GM12801 (cell line): ENCODE measurements around the gene EFNB3.

ENCODE experiments used
- TF ChIP-seq, protein P1 (sequence below): IDR thresholded peaks from one replicate; pipeline ENCODE4 v1.5.1; 2011; ENCODE audit warnings: control low read depth; ENCODE audit not compliant: insufficient read length; ENCODE audit errors: extremely low read depth

The EFNB3 gene

DNA sequence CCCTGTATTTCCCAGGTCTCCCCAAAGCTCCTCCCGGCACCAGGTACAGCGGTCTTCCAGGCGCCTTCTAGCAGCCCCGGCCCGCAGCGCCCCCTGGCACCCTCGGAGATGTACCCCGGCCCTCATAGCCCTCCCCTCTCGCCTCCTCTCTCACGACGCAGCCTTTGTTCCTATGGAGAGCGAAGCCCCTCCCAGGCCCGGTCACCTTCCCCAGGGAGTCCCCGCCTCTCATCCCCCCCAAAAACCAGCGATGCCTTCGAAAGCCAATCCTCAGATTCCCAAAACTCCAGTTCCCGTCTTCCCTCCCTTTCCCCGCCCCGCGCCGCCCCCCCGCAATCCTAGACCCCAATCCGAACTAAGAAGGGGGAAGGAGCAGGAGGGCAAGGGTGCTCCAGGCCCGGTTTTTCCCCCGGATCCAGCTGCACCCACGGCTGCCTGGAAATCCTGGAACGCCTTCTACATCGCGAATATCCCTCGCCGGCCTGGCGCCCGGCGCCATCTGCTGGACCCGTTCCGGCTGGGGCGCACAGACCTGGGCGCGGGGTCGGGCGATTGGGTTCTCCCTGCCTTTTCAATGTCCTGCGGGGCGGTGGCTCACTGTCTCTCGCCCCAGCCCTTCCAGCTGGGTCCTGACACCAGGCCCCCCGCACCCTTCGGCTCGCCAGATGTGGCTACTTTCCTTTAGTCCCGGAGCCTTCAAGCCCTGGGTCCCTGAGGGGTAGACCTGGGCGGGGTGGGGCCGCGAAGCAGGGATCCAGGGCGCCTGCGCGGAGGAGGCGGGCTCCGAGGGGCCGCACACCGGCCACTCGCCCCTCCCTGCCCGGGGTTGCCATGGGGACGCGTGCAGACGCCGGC lies 12.1 kb downstream of the EFNB3 start, which contains the start of gene DNAH2:
DNAH2 (plus strand) TSS at position 844 of the 855 bp plus-strand sequence. CDS start 1,991 bp downstream, outside the sequence.
- TF ChIP-seq, protein P1, sequence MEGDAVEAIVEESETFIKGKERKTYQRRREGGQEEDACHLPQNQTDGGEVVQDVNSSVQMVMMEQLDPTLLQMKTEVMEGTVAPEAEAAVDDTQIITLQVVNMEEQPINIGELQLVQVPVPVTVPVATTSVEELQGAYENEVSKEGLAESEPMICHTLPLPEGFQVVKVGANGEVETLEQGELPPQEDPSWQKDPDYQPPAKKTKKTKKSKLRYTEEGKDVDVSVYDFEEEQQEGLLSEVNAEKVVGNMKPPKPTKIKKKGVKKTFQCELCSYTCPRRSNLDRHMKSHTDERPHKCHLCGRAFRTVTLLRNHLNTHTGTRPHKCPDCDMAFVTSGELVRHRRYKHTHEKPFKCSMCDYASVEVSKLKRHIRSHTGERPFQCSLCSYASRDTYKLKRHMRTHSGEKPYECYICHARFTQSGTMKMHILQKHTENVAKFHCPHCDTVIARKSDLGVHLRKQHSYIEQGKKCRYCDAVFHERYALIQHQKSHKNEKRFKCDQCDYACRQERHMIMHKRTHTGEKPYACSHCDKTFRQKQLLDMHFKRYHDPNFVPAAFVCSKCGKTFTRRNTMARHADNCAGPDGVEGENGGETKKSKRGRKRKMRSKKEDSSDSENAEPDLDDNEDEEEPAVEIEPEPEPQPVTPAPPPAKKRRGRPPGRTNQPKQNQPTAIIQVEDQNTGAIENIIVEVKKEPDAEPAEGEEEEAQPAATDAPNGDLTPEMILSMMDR: no peak

DNA sequence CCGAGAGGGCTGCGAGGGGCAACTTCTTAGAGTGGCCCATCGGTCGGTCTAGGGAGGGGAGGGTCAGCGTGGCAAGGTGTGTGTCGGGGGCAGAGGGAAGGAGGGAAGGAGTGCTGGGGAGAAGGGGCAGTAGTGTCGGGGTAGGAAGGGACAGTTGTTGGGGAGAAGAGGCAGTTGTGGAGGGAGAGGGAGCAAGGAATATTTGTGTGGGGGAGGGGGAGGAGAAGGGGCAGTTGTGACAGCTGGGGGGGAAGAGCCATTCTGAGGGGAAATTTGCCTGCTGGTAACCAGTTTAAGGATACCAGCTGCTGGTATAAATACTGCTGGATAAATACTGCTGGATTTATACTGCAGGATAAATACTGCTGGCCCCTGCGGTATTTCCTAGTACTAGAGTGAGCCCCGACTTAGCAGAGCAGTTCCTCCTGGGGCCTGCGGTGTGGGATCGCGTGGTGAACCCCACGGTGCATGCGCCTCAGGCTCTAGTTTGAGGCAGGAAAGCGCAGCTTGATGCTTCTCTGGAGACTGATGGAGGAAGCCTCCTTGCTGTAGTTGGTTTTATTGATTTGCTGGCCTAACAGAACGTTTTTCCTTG lies 12.9 kb downstream of the EFNB3 start:
- TF ChIP-seq, protein P1: no peak

DNA sequence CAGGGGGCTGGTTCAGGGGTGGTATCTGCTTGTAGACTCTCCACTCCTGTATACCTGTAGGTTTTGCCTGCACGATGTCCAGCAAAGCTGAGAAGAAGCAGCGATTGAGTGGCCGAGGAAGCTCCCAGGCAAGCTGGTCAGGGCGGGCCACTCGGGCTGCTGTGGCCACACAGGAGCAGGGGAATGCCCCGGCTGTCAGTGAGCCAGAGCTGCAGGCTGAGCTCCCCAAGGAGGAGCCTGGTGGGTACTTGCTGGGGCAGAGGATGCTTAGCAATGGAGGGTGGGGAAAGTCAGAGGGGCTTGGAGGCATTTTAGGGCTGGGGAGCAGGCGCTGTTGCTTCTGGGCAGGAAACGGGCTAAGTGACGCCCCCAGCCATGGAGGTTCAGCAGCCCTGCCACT lies 14.7 kb downstream of the EFNB3 start:
- TF ChIP-seq, protein P1: no peak

DNA sequence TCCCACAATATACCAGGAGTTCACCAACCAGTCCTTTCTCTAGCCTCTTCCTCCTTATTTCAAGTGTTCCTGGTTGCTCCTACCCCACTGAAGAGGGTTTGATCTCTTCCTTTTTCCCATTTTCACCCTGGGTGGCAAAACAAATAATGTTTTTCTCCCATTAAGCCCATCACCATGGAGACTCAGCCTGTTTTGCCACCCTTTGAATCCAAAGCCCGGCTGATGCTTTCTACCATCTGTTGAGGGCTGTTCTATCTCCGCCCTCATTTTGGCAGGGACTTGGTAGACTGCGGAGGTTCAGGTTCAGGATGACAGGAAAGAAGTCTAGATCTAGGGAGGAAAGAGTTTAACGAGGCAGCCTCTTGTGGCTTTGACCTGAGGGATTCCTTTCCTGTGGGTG lies 15.1 kb downstream of the EFNB3 start:
- TF ChIP-seq, protein P1: no peak

DNA sequence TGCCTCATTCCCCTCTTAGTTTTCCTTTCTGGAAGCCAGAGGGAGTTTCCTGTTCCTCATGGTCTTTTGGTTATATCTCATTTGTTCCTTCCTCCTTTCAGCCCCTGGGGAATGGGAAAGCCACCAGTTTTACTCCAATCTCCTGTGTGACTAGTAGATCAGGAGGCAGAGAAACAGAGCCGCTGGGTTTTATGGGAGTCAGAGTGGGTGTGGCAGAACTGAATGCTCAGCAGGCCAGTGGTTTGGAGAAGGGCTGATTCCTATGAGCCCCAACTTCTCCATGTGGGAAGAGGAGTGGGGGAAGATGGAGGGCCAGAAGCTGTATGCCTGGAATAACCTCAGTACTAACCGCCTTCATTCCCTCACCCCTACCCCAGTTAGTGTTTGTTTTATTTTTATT lies 16.6 kb downstream of the EFNB3 start:
- TF ChIP-seq, protein P1: no peak

DNA sequence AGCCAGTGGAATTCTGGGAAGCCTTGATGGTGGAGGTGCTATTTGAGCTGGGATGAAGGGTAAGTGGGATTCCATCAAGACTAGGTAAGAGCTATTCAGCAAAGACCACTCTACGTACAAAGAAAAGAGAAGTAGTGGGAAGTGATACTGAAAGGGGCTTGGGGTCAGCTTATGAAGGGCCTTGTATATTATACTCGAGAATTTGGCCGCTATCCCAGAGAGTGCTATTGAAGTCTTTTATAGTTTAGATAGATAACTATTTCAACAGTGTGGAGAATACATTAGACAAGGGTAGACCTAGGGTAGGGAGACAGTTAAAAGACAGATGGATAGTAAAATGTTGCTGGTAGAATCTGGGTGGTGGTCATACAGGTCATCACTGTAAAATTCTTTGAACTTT lies 22.9 kb downstream of the EFNB3 start:
- TF ChIP-seq, protein P1: no peak

DNA sequence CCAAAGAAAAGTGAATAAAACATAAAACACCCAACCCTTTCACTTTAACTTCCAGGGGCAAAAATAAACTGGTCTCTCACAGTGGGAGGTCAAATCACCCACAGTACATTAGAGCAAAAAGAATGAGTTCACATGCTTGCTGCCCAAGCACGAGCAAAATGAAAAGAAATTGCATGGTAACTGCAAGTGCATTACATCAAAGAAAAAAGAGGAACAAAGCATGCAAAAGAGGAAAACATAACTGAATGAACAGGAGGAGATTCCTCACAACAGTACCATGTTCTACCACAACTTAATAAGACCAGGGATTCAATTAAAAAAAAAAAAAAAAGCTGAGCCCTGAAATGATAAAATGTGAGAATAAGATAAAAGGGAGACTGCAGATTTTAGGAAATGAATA lies 24.8 kb downstream of the EFNB3 start:
- TF ChIP-seq, protein P1: no peak
